Measurements from ENCODE around the gene VWF. TPM values are rescaled to one million over a fixed set of nuclear protein-coding genes. Genes with fewer than 3 reads are reported as not detected.

The VWF gene
- total and polyA plus RNA-seq, 12 donors = 104 to 480 (median 253) TPM

- Histone ChIP-seq H3K36me3 (peaks cover 0 to 40% (median 0%) of the 10 kb centered on the region in 9 donors), H3K27me3 (peaks cover 0 to 34% (median 6%) of the 10 kb centered on the region in 7 donors), H3K4me3 (no peak overlapping the region), H3K4me1 (peaks cover 17 to 100% (median 67%) of the 10 kb centered on the region in 9 donors), H3K9me3 (no peaks in the 10 kb centered on the region), H3K27ac (peak overlapping the region in 9 of 10 donors; percentile 5 to 86 (median 58))
- TF ChIP-seq, protein P1, sequence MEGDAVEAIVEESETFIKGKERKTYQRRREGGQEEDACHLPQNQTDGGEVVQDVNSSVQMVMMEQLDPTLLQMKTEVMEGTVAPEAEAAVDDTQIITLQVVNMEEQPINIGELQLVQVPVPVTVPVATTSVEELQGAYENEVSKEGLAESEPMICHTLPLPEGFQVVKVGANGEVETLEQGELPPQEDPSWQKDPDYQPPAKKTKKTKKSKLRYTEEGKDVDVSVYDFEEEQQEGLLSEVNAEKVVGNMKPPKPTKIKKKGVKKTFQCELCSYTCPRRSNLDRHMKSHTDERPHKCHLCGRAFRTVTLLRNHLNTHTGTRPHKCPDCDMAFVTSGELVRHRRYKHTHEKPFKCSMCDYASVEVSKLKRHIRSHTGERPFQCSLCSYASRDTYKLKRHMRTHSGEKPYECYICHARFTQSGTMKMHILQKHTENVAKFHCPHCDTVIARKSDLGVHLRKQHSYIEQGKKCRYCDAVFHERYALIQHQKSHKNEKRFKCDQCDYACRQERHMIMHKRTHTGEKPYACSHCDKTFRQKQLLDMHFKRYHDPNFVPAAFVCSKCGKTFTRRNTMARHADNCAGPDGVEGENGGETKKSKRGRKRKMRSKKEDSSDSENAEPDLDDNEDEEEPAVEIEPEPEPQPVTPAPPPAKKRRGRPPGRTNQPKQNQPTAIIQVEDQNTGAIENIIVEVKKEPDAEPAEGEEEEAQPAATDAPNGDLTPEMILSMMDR (IDR thresholded peaks at IDR 0.05) = no peak
- WGBS, 2 donors = 57 to 66% methylated on average over 3 of the region's 3 CpGs
- intact Hi-C loops (cut with DNase I) = loop anchor here in 3 of 10 donors (5.0 to 10.0 kb wide), 3 partner anchors 39 to 96 kb away; no protein-coding TSS in a partner anchor
- ATAC-seq (peak in 6 of 8 donors; percentile 15 to 48 (median 34)), DNase-seq (no peak)
These were observed 45.9 kb downstream of the VWF start for GRCh38 chr12:6078398-6079096.

- DNase-seq (no peak), ATAC-seq (no peak)
- TF ChIP-seq, protein P1 (IDR thresholded peaks at IDR 0.05) = no peak
- Histone ChIP-seq H3K9me3 (no peaks in the 10 kb centered on the region), H3K27me3 (peaks cover 0 to 41% (median 6%) of the 10 kb centered on the region in 7 donors), H3K36me3 (peaks cover 0 to 40% (median 0%) of the 10 kb centered on the region in 9 donors), H3K27ac (peak overlapping the region in 8 of 10 donors; percentile 5 to 86 (median 65)), H3K4me1 (peaks cover 17 to 100% (median 68%) of the 10 kb centered on the region in 9 donors), H3K4me3 (no peak overlapping the region)
- intact Hi-C loops (cut with DNase I) = loop anchor here in 3 of 10 donors (5.0 to 10.0 kb wide), 3 partner anchors 40 to 97 kb away; no protein-coding TSS in a partner anchor
- 90 to 91% methylated on average over 6 of the region's 6 CpGs for WGBS, 2 donors
These were observed 46.8 kb downstream of the VWF start for GRCh38 chr12:6077692-6078083.

DNA sequence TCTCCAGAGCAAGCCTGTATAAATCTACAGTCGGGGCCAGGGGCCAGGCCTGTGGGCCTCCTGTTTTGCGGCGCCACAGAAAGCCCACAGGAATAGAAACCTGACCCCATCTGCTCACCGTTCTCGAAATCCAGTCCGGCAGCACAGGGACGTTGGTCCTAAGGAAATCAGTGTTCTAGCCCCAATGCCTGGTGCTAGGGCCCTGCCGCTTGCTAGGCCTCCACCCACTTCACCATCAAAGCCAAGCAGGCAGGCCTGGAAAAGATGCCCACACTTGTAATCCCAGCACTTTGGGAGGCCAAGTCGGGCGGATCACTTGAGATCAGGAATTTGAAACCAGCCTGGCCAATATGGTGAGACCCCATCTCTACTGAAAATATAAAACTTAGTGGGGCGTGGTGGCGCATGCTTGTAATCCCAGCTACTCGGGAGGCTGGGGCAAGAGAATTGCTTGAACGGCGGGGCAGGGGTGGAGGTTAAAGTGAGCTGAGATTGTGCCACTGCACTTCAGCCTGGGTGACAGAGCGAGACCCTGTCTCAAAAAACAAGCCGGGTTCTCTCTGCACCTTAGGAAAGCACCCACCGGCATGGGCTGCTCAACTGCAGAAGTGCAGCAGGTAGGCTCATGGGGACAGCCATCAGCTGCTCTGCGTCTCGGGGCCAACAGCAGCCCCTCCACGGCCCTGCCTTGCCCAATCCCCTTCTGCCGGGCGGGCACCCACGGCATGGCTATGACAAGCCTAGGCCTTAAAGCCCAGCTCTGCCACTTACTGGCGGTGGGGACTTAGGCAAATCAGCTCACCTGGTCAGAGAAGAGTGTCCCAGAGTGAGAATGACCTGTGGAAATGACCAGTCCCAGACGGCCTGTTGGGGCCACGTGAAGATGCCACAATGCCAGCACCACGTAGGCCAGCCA is 47.4 kb downstream of the VWF start:
- 93 to 95% methylated on average over 28 of the region's 28 CpGs for WGBS, 2 donors
- Histone ChIP-seq H3K27me3 (peaks cover 0 to 41% (median 6%) of the 10 kb centered on the region in 7 donors), H3K4me1 (peaks cover 17 to 100% (median 68%) of the 10 kb centered on the region in 9 donors), H3K27ac (peak overlapping the region in 7 of 10 donors; percentile 5 to 86 (median 72)), H3K9me3 (no peaks in the 10 kb centered on the region), H3K36me3 (peaks cover 0 to 42% (median 0%) of the 10 kb centered on the region in 9 donors), H3K4me3 (no peak overlapping the region)
- intact Hi-C loops (cut with DNase I) = loop anchor here in 3 of 10 donors (5.0 to 10.0 kb wide), 3 partner anchors 40 to 98 kb away; no protein-coding TSS in a partner anchor
- TF ChIP-seq, protein P1 (IDR thresholded peaks at IDR 0.05) = no peak
- DNase-seq = no peak
- ATAC-seq = no peak

- intact Hi-C loops (cut with DNase I) = loop anchor here in 3 of 10 donors (5.0 to 10.0 kb wide), 3 partner anchors 41 to 98 kb away; no protein-coding TSS in a partner anchor
- TF ChIP-seq, protein P1 (IDR thresholded peaks at IDR 0.05) = no peak
- 74 to 90% methylated on average over 4 of the region's 4 CpGs for WGBS, 2 donors
- Histone ChIP-seq H3K36me3 (peaks cover 0 to 48% (median 0%) of the 10 kb centered on the region in 9 donors), H3K27me3 (peaks cover 0 to 41% (median 6%) of the 10 kb centered on the region in 7 donors), H3K4me1 (peaks cover 17 to 100% (median 68%) of the 10 kb centered on the region in 9 donors), H3K27ac (peak overlapping the region in 7 of 10 donors; percentile 16 to 86 (median 74)), H3K9me3 (no peaks in the 10 kb centered on the region), H3K4me3 (no peak overlapping the region)
- ATAC-seq (no peak), DNase-seq (no peak)
These were observed 48.1 kb downstream of the VWF start for GRCh38 chr12:6076346-6076745.
